Panc1 (cell line): Measurements from ENCODE around the gene RNF215. TPM values are rescaled to one million over a fixed set of nuclear protein-coding genes. Genes with fewer than 3 reads are reported as not detected.

Source experiments
- ATAC-seq: fragments of 200-7000 bp; cut with Tn5 transposase; 2 replicates; pipeline ENCODE4 v1.9.1; 2020; ENCODE audit warnings: mild to moderate bottlenecking, moderate library complexity
- BruUV-seq: library from RNA; stranded (reverse); fragments of 400-500 nt; replicated peaks from 2 replicates; lab custom pipeline; 2021; lab: Mats Ljungman, UMichigan
- CTCF ChIA-PET: fragments of 300-600 bp; sonication (Branson Sonifier 250); formaldehyde crosslinking; loops from one replicate; lab custom pipeline; 2022; ENCODE audit warnings: antibody characterized with exemption; lab: Charles Lee
- POLR2A ChIA-PET: fragments of 300-600 bp; sonication (Branson Sonifier 250); formaldehyde crosslinking; loops from one replicate; lab custom pipeline; 2022; ENCODE audit warnings: antibody characterized with exemption; lab: Charles Lee
- DNase-seq: peaks from one replicate; pipeline ENCODE4 v3.0.0-alpha.2; 2010; ENCODE audit warnings: low read depth, low spot score
- H3K27ac ChIP-seq: 2 replicates; pipeline ENCODE4 v1.5.1; 2011; ENCODE audit warnings: mild to moderate bottlenecking, low read length, inconsistent platforms
- H3K27me3 ChIP-seq: fragments of 200-500 bp; sonication (Bioruptor generic); 2 replicates; pipeline ENCODE4 v1.6.0; 2014; ENCODE audit warnings: low read length, inconsistent platforms; ENCODE audit not compliant: control insufficient read depth, insufficient read depth
- H3K36me3 ChIP-seq: fragments of 200-500 bp; sonication (Bioruptor generic); 2 replicates; pipeline ENCODE4 v1.5.1; 2014; ENCODE audit warnings: inconsistent platforms, mild to moderate bottlenecking, low read length, moderate library complexity; ENCODE audit not compliant: control insufficient read depth, insufficient read depth
- H3K4me1 ChIP-seq: 2 replicates; pipeline ENCODE4 v1.5.1; 2011; ENCODE audit warnings: inconsistent platforms, mild to moderate bottlenecking, low read length, moderate library complexity; ENCODE audit not compliant: control insufficient read depth, insufficient read depth
- H3K4me3 ChIP-seq, 2 experiments: 2 replicates each; pipeline ENCODE4 v1.5.1; 2011 to 2012; ENCODE audit warnings: low read depth in 2 of 2, low read length in 2 of 2, mild to moderate bottlenecking in 2 of 2, inconsistent platforms in 1 of 2, moderate library complexity in 1 of 2
- H3K9me3 ChIP-seq: fragments of 200-500 bp; sonication (Bioruptor generic); 2 replicates; pipeline ENCODE4 v1.5.1; 2014; ENCODE audit warnings: low read depth, mild to moderate bottlenecking, inconsistent platforms, low read length, moderate library complexity; ENCODE audit not compliant: control insufficient read depth, insufficient read depth
- CTCF ChIP-seq: fragments of 450-650 bp; IDR thresholded peaks from 2 replicates; pipeline ENCODE4 v1.5.1; 2017; ENCODE audit warnings: mild to moderate bottlenecking
- POLR2AphosphoS5 ChIP-seq: IDR thresholded peaks from 2 replicates; pipeline ENCODE4 v1.6.1; 2012; ENCODE audit warnings: mild to moderate bottlenecking, low read depth, low read length, moderate library complexity
- SIN3A ChIP-seq: IDR thresholded peaks from 2 replicates; pipeline ENCODE4 v1.6.1; 2012; ENCODE audit warnings: low read depth, mild to moderate bottlenecking, low read length, moderate library complexity, borderline replicate concordance; ENCODE audit not compliant: insufficient read depth
- TCF7L2 ChIP-seq: IDR thresholded peaks from 2 replicates; pipeline ENCODE4 v1.6.1; 2011; ENCODE audit warnings: mild to moderate bottlenecking, low read depth, low read length, inconsistent platforms
- in situ Hi-C: cut with HindIII; loops from 2 replicates; pipeline ENCODE4 v1.10.0; 2016; ENCODE audit warnings: low sequenced_read_pairs, low pct_unique_long_range_greater_than_20kb
- intact Hi-C: fragments of 100-400 bp; cut with micrococcal nuclease; formaldehyde crosslinking; loops from one replicate; pipeline ENCODE4 v1.10.0; 2022; ENCODE audit not compliant: unreplicated experiment
- total RNA-seq: library from RNA; stranded (reverse); gene quantifications from one replicate; pipeline ENCODE4 v1.2.1, GENCODE V29; 2021; ENCODE audit not compliant: unreplicated experiment
- TF ChIP-seq, protein P1 (sequence below), 2 experiments: IDR thresholded peaks; 2 replicates each; pipeline ENCODE4 v1.6.1; 2011 to 2012; ENCODE audit warnings: low read depth in 2 of 2, control low read depth in 1 of 2, low read length in 1 of 2, mild to moderate bottlenecking in 1 of 2, moderate library complexity in 1 of 2; ENCODE audit not compliant: insufficient read depth in 1 of 2

The RNF215 gene
- total RNA-seq, 1 experiment from 2014 or later, result 35.8 TPM

DNA sequence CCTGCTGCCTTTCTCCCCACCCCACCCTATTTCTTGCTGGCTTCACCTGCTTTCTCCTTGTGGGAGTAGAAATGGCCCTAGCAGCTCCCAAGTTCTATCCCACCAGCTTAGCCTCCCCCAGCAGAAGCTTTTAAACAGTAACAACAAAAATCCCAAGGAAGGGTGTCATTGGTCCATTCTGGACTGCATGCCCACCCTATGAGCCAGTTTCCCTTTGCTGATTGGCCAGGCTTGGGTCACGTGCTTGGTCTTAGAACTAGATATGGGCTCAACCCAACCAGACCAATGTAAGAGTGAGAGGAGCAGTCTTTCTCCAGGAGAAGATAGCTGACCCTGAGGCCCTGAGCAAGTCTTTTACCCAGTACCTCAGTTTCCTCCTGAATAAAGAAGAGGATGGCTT lies 40.7 kb upstream of the RNF215 start:
- ChIA-PET CTCF (interaction anchor here (0.6 kb wide), 1 partner anchor 58 kb away, joined by 3 read pairs; no protein-coding TSS in a partner anchor), POLR2A (no interaction called here)
- Histone ChIP-seq H3K27me3 (no peaks in the 10 kb centered on the region), H3K9me3 (no peaks in the 10 kb centered on the region), H3K36me3 (no peaks in the 10 kb centered on the region; the same call in 1 of the 2 replicates), H3K4me1 (peaks cover 8% of the 10 kb centered on the region), H3K4me3 (no peak overlapping the region), H3K27ac (no peak overlapping the region)
- intact Hi-C loops, result no loop called here
- DNase-seq, result no peak
- no TSS peak for BruUV-seq
- no peak for ATAC-seq
- TF ChIP-seq TCF7L2 (no peak), POLR2AphosphoS5 (no peak), CTCF (no peak), SIN3A (no peak)
- TF ChIP-seq, protein P1, sequence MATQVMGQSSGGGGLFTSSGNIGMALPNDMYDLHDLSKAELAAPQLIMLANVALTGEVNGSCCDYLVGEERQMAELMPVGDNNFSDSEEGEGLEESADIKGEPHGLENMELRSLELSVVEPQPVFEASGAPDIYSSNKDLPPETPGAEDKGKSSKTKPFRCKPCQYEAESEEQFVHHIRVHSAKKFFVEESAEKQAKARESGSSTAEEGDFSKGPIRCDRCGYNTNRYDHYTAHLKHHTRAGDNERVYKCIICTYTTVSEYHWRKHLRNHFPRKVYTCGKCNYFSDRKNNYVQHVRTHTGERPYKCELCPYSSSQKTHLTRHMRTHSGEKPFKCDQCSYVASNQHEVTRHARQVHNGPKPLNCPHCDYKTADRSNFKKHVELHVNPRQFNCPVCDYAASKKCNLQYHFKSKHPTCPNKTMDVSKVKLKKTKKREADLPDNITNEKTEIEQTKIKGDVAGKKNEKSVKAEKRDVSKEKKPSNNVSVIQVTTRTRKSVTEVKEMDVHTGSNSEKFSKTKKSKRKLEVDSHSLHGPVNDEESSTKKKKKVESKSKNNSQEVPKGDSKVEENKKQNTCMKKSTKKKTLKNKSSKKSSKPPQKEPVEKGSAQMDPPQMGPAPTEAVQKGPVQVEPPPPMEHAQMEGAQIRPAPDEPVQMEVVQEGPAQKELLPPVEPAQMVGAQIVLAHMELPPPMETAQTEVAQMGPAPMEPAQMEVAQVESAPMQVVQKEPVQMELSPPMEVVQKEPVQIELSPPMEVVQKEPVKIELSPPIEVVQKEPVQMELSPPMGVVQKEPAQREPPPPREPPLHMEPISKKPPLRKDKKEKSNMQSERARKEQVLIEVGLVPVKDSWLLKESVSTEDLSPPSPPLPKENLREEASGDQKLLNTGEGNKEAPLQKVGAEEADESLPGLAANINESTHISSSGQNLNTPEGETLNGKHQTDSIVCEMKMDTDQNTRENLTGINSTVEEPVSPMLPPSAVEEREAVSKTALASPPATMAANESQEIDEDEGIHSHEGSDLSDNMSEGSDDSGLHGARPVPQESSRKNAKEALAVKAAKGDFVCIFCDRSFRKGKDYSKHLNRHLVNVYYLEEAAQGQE (IDR thresholded peaks at IDR 0.05; ENCODE audit: insufficient read depth in 1 of 2, low read depth in 2 of 2, low read length in 1 of 2), result no peak
- in situ Hi-C loops, result no loop called here

GRCh38 chr22:30426388-30427353 lies 39.5 kb upstream of the RNF215 start:
- intact Hi-C loops (no loop called here), in situ Hi-C loops (no loop called here)
- Histone ChIP-seq H3K9me3 (no peaks in the 10 kb centered on the region), H3K27me3 (no peaks in the 10 kb centered on the region), H3K27ac (peak overlapping the region; percentile 88), H3K36me3 (no peaks in the 10 kb centered on the region; the same call in 1 of the 2 replicates), H3K4me1 (peaks cover 14% of the 10 kb centered on the region), H3K4me3 (peak overlapping the region; percentile 62 to 82)
- TF ChIP-seq, protein P1 (IDR thresholded peaks at IDR 0.05; ENCODE audit: insufficient read depth in 1 of 2, low read depth in 2 of 2, low read length in 1 of 2), result no peak
- peak; percentile 80 for TF ChIP-seq CTCF
- DNase-seq (no peak), ATAC-seq (peak; percentile 23)
- BruUV-seq, result TSS peak; percentile 48
- CTCF ChIA-PET, result interaction anchor here (0.5 to 0.8 kb wide), 2 partner anchors 17 to 161 kb away, joined by 3 to 4 read pairs; no protein-coding TSS in a partner anchor
- POLR2A ChIA-PET, result no interaction called here
